ENCODE data around the gene MACROD2. TPM values are rescaled to one million over a fixed set of nuclear protein-coding genes. Genes with fewer than 3 reads are reported as not detected.

MACROD2 gene
- total RNA-seq, 1 donor from 2014 or later = 2.5 TPM

- Mint-ChIP-seq H3K9me3 (ENCODE audit: unreplicated experiment) (no peaks in the 10 kb centered on the region), H3K4me1 (ENCODE audit: unreplicated experiment) (no peaks in the 10 kb centered on the region), H3K4me3 (ENCODE audit: unreplicated experiment) (no peak overlapping the region), H3K27ac (ENCODE audit: unreplicated experiment) (no peak overlapping the region), H3K27me3 (ENCODE audit: unreplicated experiment) (no peaks in the 10 kb centered on the region), H3K36me3 (ENCODE audit: unreplicated experiment) (no peaks in the 10 kb centered on the region)
- no peak for DNase-seq (ENCODE audit: extremely low spot score, unreplicated experiment)
- no peak for TF ChIP-seq CTCF (IDR thresholded peaks at IDR 0.05)
These were observed 586.4 kb downstream of the MACROD2 start for GRCh38 chr20:14581731-14582130.

GRCh38 chr20:14582855-14583254, 587.5 kb downstream of the MACROD2 start:
- DNase-seq (ENCODE audit: extremely low spot score, unreplicated experiment) = no peak
- H3K27me3 Mint-ChIP-seq (ENCODE audit: unreplicated experiment) = no peaks in the 10 kb centered on the region
- no peaks in the 10 kb centered on the region for H3K36me3 Mint-ChIP-seq (ENCODE audit: unreplicated experiment)
- TF ChIP-seq CTCF (IDR thresholded peaks at IDR 0.05) = no peak
- no peak overlapping the region for H3K4me3 Mint-ChIP-seq (ENCODE audit: unreplicated experiment)
- no peaks in the 10 kb centered on the region for H3K9me3 Mint-ChIP-seq (ENCODE audit: unreplicated experiment)
- no peak overlapping the region for H3K27ac Mint-ChIP-seq (ENCODE audit: unreplicated experiment)
- no peaks in the 10 kb centered on the region for H3K4me1 Mint-ChIP-seq (ENCODE audit: unreplicated experiment)

- no peaks in the 10 kb centered on the region for H3K27me3 Mint-ChIP-seq (ENCODE audit: unreplicated experiment)
- H3K4me1 Mint-ChIP-seq (ENCODE audit: unreplicated experiment) = no peaks in the 10 kb centered on the region
- no peak overlapping the region for H3K27ac Mint-ChIP-seq (ENCODE audit: unreplicated experiment)
These were observed 588.1 kb downstream of the MACROD2 start for GRCh38 chr20:14583413-14583812.

GRCh38 chr20:14589383-14589782, 594.1 kb downstream of the MACROD2 start:
- no peak for TF ChIP-seq CTCF (IDR thresholded peaks at IDR 0.05)
- Mint-ChIP-seq H3K27ac (ENCODE audit: unreplicated experiment) (no peak overlapping the region), H3K4me1 (ENCODE audit: unreplicated experiment) (no peaks in the 10 kb centered on the region), H3K27me3 (ENCODE audit: unreplicated experiment) (no peaks in the 10 kb centered on the region), H3K9me3 (ENCODE audit: unreplicated experiment) (no peaks in the 10 kb centered on the region), H3K36me3 (ENCODE audit: unreplicated experiment) (no peaks in the 10 kb centered on the region), H3K4me3 (ENCODE audit: unreplicated experiment) (no peak overlapping the region)
- no peak for DNase-seq (ENCODE audit: extremely low spot score, unreplicated experiment)

More at GRCh38 chr20:14583413-14583812, 588.1 kb downstream of the MACROD2 start:
- no peak for DNase-seq (ENCODE audit: extremely low spot score, unreplicated experiment)
- Mint-ChIP-seq H3K9me3 (ENCODE audit: unreplicated experiment) (no peaks in the 10 kb centered on the region), H3K36me3 (ENCODE audit: unreplicated experiment) (no peaks in the 10 kb centered on the region), H3K4me3 (ENCODE audit: unreplicated experiment) (no peak overlapping the region)
- TF ChIP-seq CTCF (IDR thresholded peaks at IDR 0.05) = no peak

- no peaks in the 10 kb centered on the region for H3K36me3 Mint-ChIP-seq (ENCODE audit: unreplicated experiment)
- DNase-seq (ENCODE audit: extremely low spot score, unreplicated experiment) = no peak
- H3K4me1 Mint-ChIP-seq (ENCODE audit: unreplicated experiment) = no peaks in the 10 kb centered on the region
- no peaks in the 10 kb centered on the region for H3K27me3 Mint-ChIP-seq (ENCODE audit: unreplicated experiment)
- H3K9me3 Mint-ChIP-seq (ENCODE audit: unreplicated experiment) = no peaks in the 10 kb centered on the region
- no peak overlapping the region for H3K27ac Mint-ChIP-seq (ENCODE audit: unreplicated experiment)
- TF ChIP-seq CTCF (IDR thresholded peaks at IDR 0.05) = no peak
- no peak overlapping the region for H3K4me3 Mint-ChIP-seq (ENCODE audit: unreplicated experiment)
These were observed 599.7 kb downstream of the MACROD2 start for GRCh38 chr20:14595051-14595450.

Measured in osteocyte (in vitro differentiated cells).